Measurements from ENCODE around the gene PTCD3.

PTCD3 gene

GRCh38 chr2:86069091-86069685 is 36.8 kb upstream of the PTCD3 start:
- H3K27me3 ChIP-seq (ENCODE audit: insufficient read depth, poor library complexity, severe bottlenecking): no peaks in the 10 kb centered on the region
- DNase-seq (ENCODE audit: low read depth in 1 of 2, low spot score in 1 of 2): no peak
- no peak overlapping the region for H3K27ac ChIP-seq (replicated peaks)
- no peak overlapping the region for H3K4me3 ChIP-seq (replicated peaks; ENCODE audit: insufficient read depth, low read length)
- TF ChIP-seq REST (IDR thresholded peaks at IDR 0.05; ENCODE audit: insufficient replicate concordance, low read depth) (no peak), CTCF (IDR thresholded peaks at IDR 0.05; ENCODE audit: insufficient read depth, low read length) (no peak), SPI1 (IDR thresholded peaks at IDR 0.05; ENCODE audit: borderline replicate concordance, low read depth) (no peak), POLR2AphosphoS5 (IDR thresholded peaks at IDR 0.05; ENCODE audit: low read depth) (no peak), GABPA (IDR thresholded peaks at IDR 0.05; ENCODE audit: low read depth) (no peak)

- Histone ChIP-seq H3K27ac (replicated peaks) (no peak overlapping the region), H3K27me3 (ENCODE audit: insufficient read depth, poor library complexity, severe bottlenecking) (no peaks in the 10 kb centered on the region)
- no peak for DNase-seq (ENCODE audit: low read depth in 1 of 2, low spot score in 1 of 2)
Observed at GRCh38 chr2:86069783-86070339, 36.2 kb upstream of the PTCD3 start.

GRCh38 chr2:86070868-86071267 is 35.2 kb upstream of the PTCD3 start:
- H3K27ac ChIP-seq (replicated peaks): no peak overlapping the region
- no peak for DNase-seq (ENCODE audit: low read depth in 1 of 2, low spot score in 1 of 2)
- no peaks in the 10 kb centered on the region for H3K27me3 ChIP-seq (ENCODE audit: insufficient read depth, poor library complexity, severe bottlenecking)
- TF ChIP-seq REST (IDR thresholded peaks at IDR 0.05; ENCODE audit: insufficient replicate concordance, low read depth) (no peak), GABPA (IDR thresholded peaks at IDR 0.05; ENCODE audit: low read depth) (no peak), SPI1 (IDR thresholded peaks at IDR 0.05; ENCODE audit: borderline replicate concordance, low read depth) (no peak), CTCF (IDR thresholded peaks at IDR 0.05; ENCODE audit: insufficient read depth, low read length) (no peak), POLR2AphosphoS5 (IDR thresholded peaks at IDR 0.05; ENCODE audit: low read depth) (no peak)
- no peak overlapping the region for H3K4me3 ChIP-seq (replicated peaks; ENCODE audit: insufficient read depth, low read length)

More at GRCh38 chr2:86069783-86070339, 36.2 kb upstream of the PTCD3 start:
- H3K4me3 ChIP-seq (replicated peaks; ENCODE audit: insufficient read depth, low read length): no peak overlapping the region
- no peak for TF ChIP-seq POLR2AphosphoS5 (IDR thresholded peaks at IDR 0.05; ENCODE audit: low read depth)
- TF ChIP-seq SPI1 (IDR thresholded peaks at IDR 0.05; ENCODE audit: borderline replicate concordance, low read depth): no peak

- TF ChIP-seq SPI1 (IDR thresholded peaks at IDR 0.05; ENCODE audit: borderline replicate concordance, low read depth) (peak; percentile 79), REST (IDR thresholded peaks at IDR 0.05; ENCODE audit: insufficient replicate concordance, low read depth) (no peak)
- H3K4me3 ChIP-seq (replicated peaks; ENCODE audit: insufficient read depth, low read length): no peak overlapping the region
- no peaks in the 10 kb centered on the region for H3K27me3 ChIP-seq (ENCODE audit: insufficient read depth, poor library complexity, severe bottlenecking)
- peak in 1 of 2 experiments; percentile 45 for DNase-seq (ENCODE audit: low read depth in 1 of 2, low spot score in 1 of 2)
- H3K27ac ChIP-seq (replicated peaks): no peak overlapping the region
Observed at GRCh38 chr2:86072271-86072858, 33.7 kb upstream of the PTCD3 start.

Data from HL-60 (cell line).